DMS153 treated with DMSO at 0.1 percent for 48 hours (cell line): ENCODE data around the gene JAG2.
"Not testable (repeated sequence)": the region's sequence is repeated elsewhere in the genome, so short reads cannot be mapped to it uniquely, and the experiment has no call there.

Experiments used
- DNase-seq: peaks from one replicate; lab custom pipeline; 2025; ENCODE audit not compliant: unreplicated experiment; lab: John Stamatoyannopoulos, UW

JAG2 gene

DNA sequence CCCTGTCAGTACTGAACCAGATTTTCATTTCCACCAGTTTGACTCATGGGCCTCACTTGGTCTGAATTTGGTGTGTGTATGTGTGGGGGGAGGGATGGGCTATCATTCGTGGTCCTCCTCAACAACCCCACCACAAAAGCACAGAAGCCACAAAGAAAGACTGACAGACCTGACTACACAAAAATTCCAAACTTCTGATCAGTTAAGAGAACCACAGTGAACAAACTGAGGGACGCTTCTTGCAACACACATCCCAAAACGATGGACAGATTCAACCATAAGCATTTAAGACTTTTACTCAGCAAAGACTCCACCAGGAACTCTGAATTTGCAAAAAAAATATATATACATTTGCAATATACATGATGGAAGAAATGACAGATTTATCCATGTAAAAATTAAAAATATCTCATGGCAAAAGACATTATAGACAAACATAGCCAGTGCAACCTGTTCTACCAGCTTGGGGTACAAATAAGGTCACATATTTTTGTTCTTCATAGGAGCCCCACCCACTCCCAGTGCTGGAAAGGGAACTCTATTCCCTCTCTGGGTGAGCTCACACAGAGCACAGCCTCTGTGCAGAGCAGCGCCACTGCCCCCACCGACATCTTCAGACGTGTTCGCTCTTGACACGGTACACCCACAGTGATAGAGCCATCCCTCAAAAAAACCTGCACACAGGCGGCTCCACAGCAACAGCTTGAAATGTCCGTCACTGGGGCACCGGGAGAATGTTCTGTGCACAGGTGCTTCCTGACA is 49.7 kb downstream of the JAG2 start:
- DNase-seq: no peak

DNA sequence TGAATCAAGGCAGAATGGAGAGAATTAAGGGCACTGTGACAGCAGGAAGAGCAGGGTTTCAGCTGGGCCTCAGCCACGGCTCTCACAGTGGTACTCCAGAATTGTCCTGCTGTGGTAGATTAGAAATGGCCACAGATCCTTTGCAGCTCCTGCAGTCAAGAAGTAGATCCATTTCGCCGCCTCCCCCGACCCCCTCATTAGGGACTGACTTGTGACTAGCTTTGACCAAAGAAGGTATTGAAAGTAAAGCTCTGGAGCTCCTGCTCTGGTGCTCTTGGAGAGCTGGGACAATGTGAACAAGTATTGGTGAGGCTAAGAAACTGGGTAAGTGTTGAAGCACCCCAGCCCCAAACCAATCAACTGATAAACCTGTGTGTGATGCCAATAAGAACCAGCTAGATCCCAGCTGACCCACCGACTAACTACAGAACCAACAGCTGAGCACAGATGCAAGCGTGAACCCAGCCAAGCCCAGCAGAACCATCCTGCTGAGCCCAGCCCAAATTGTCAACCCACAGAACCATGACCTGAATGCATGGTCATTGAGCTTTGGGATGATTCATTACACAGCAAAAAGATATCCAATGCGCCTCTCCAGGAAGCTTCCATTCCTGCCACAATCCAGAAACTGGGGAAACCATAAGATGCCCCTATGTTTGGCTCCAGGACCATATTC is 50.7 kb downstream of the JAG2 start:
- DNase-seq: no peak

DNA sequence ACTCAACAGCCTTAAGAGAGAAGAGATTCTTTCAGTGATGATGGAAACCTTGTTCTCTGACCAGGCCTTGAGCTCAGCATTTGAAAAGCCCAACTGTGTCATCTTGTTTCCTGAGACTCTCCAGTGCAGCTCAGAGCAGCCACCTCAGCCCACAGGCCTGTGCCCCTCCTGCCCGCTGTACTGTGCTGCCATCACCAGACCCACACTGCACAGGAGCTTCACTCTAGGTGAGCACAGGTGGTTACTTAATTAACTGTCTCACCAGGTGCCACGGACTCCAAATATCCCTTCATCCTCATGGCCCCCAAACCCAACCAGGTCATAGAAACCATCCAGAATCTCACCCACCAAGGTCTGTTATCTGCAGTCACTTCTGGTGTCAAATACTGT is 51.3 kb downstream of the JAG2 start:
- no peak for DNase-seq

DNA sequence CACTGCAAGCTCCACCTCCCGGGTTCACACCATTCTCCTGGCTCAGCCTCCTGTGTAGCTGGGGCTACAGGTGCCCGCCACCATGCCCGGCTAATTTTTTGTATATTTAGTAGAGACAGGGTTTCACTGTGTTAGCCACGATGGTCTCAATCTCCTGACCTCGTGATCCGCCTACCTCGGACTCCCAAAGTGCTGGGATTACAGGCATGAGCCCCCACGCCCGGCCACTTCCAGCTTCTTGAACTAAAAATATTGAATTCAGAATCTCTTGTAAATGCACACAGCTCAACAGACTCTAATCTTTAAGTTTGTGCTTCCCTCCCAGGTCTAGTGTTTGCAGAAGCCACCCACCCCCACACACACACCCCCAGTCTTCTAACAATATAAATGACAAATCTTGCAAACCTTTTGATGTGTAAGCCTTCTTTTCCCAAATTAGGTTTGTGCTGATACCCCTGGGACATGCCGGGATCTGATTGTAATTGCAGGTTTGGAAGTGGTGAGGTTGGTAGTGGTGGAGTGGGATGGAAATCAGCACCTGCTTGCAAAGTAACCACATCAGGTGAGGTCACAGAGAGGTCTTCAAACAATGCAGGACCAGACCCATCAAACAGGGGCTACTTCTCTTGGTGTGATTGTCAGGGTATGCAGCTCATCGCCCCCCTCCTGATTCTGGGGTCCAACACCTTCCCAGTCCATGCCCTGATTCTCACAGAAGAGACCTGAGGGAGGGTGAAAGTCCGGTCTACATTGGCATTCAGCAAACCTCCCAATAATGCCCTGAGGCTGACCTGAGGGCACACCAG is 51.9 kb downstream of the JAG2 start:
- DNase-seq: no peak

DNA sequence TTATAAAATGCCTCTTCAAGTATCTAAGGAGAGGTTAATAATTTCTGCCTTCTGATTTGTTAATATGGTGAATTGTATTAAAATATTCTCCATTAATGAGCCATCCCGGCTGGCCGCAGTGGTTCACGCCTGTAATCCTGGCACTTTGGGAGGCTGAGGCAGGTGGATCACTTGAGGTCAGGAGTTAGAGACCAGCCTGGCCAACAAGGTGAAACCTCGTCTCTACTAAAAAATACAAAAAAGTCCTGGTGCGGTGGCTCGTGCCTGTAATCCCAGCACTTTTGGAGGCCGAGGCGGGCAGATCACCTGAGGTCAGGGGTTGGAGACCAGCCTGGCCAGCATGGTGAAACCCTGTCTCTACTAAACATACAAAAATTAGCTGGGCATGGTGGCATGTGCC is 59.3 kb downstream of the JAG2 start:
- DNase-seq: not testable (repeated sequence)

DNA sequence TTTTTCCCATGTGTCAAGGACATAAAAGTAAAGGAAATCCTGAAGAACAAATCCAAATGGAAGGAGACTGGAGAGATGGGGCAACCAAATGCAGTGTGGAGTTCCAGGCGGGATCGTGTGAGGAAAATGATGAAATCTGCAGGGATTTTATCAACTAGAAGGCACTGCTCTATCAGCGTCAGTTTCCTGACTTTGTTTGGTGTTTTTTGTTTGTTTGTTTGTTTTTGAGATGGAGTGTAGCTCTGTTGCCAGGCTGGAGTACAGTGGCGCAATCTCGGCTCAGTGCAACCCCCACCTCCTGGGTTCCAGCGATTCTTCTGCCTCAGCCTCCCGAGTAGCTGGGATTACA is 60.1 kb downstream of the JAG2 start:
- no peak for DNase-seq

DNA sequence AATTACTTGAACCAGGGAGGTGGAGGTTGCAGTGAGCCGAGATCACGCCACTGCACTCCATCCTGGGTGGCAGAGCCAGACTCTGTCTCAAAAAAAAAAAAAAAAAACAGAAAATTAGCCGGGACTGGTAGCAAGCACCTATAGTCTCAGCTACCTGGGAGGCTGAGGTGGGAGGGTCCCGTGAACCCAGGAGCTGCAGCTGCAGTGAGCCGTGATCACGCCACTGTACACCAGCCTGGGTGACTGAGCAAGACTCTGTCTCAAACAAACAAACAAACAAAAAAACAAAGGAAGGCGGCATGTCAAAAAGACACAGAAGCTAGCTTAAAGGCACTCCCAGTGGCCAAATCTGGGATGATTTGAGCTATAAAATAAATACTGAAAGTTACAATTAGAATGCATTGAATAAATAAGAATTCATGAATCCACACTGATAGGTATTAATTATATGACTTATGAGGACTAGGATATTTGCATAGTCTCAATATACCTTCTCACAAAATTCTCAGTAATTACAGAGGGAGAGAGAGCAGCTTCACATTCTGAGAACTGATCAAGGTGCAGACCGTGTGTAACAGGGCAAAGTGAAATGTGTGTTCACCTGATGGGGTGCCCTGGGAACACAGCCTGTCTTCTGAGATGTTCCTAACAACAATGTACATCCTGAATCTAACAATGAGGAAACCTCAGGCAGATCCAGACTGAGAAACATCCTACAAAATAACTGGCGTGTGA is 60.6 kb downstream of the JAG2 start:
- no peak for DNase-seq

DNA sequence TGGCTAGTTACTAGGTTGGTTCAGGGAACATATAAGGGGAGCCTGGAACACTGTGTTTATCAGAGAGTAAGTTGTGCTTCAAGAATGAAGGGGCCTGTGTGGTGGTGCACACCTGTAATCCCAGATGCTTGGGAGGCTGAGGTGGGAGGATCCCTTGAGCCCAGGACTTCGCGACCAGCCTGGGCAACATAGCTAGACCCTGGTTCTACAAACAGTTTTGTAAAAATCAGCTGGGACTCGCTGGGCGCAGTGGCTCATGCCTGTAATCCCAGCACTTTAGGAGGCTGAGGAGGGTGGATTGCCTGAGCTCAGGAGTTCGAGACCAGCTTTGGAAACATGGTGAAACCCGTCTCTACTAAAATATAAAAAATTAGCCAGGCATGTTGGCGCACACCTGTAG is 61.2 kb downstream of the JAG2 start:
- DNase-seq: no peak

DNA sequence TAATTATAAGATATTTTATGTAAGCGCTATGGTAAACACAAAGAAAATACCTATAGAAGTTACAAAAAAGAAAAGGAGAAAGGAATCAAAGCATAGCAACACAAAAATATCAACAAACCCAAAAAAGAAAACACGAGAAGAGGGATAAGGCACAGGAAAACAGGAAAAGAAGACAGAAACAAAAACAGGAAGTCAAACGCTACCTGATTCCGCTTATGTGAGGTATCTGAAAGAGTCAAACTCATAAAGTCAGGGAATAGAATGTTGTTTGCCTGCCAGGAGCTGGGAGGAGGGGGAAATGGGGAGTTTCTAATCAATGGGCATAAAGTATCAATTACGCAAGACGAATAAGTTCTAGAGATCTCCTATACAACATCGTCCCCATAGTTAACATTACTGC is 63.4 kb downstream of the JAG2 start:
- no peak for DNase-seq

DNA sequence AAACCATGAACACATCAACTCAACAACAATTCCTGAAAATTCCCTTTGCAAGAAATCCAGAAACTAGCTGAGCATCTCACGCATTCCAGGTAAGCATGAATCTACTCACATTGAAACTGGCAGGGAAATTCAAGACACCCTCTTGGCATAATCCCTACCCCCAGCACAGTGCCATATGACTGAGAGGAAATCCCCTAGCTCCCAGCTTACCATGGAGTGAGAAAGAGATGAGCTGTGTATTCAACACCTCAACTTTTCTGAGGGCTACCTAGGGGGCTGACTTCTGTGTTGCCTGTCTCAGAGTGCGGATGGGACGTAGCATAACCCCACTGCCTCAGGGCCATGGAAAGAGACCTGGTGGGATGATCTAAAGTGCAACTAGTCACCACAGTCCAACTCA is 65.7 kb downstream of the JAG2 start:
- DNase-seq: no peak

DNA sequence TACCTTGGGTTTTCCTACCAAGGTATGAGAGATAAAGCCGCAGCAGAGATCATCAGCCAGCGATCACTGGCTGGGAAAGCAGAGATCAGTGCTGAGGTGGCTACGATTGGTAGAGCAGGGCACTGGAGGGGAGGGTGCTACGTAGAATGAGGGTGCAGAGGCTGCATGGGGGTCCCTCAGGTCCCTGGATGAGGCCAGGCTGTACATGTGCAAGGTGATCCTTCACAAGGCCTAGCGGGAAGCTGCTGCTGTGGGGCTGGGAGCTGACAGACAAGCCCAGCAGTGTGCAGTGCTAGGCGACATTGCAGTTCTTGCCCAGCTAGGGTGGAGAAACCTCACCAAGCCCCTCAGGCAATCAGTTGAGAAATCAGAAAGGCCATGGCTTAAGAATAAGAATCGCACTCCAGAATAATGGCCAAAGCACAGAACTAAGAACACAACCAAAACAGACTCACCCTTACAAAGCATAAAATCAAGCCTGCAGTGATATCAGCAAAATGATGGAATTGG is 66.2 kb downstream of the JAG2 start:
- no peak for DNase-seq

DNA sequence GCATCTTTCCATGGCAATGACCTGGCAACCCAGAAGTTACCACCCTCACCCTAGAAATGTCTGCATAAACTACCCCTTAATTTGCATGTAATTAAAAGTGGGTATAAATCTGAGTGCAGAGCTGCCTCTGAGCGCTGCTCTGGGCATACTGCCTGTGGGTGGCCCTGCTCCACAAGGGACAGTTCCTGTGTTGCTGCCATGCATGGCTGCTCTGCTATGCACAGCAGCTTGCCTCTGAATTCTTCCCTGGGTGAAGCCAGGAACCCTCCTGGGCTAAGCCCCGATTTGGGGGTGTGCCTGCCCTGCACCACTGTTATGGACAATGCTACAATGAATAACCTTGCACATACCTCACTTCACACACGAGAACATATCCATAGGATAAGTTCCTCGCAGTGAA is 67.7 kb downstream of the JAG2 start:
- DNase-seq: no peak

DNA sequence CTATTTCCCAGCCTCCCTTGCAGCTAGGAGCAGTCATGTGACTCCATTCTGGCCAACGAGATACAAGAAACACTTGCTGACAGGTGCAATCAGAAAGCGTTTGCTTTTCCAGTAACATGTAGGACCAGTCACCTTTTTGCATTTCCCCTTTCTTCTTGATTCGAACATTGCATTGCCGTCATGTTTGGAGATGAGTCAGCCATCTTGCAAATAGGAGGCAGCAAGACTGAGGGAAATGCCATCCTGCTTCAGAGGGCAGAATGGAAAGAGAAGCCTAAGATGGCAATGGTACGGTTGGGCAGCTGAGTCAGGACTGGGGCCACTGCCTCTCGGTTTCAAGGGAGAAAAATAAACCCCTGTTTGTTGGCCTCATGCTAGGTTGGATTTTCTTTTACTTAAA is 68.8 kb downstream of the JAG2 start:
- DNase-seq: no peak

DNA sequence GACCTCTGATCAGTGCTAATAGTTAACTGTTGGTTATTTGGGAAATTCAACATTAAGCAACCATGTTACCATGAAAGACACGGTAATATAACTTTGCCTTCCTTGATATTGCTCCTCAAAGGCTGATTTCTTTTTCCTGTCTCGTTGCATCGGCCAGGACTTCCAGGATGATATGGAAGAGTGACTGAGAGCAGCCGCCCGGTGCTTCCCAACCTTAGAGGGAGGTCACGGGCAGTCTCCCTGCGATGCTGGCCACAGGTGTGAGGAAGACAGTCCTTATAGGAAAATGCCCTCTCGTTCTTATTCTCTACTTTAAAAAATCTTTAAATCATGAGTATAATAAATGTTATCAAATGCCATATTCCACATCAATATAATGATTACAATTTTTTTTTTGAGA is 70.3 kb downstream of the JAG2 start:
- no peak for DNase-seq

DNA sequence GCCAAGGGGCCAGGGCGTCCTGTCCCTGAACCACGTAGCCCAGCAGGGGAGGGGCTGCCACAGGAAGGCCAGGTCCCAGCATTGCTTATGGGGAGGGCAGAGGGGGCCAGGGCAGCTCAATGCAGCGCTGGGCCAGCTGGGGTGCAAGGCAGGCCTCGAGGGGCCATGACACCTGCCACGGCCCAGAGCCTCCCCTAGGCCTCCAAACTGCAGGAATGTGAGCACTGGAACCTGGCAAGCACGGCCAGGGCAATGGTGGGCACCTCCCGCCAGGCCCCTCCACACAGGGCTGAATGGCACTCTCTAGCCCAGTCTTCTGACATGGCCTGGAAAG is 70.8 kb downstream of the JAG2 start:
- DNase-seq: no peak

DNA sequence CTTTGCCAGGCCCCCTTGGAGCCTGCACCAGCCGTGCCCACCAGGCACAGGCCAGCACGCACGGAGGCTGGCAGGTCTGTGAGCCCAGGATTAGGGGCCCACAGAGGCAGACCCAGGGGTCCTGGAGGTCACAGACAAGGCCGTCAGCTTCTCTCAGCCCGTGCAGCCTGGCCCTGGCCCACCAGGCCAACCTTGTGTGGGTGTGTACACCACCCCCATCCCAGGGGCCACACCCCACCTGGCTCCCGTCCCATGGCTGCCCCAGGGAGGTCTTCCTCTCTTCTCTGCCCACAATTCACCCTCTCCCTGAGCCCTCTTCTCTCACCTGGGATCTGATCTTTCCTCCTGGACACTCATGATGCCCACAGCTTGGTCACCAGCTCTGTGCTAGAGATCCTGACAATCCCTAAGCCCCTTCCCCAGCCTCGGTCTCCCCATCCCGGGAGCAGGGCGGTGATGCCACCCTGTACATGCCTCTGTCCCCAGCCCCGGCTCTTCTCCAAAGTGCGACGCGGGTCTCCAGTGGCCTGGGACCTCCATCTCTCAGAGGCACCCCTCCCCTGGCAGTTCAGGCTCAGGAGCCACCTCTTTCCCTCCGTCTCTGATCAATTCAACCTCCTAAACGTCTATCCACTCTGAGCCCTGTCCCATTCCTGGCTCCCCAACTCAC is 72.2 kb downstream of the JAG2 start:
- no peak for DNase-seq

DNA sequence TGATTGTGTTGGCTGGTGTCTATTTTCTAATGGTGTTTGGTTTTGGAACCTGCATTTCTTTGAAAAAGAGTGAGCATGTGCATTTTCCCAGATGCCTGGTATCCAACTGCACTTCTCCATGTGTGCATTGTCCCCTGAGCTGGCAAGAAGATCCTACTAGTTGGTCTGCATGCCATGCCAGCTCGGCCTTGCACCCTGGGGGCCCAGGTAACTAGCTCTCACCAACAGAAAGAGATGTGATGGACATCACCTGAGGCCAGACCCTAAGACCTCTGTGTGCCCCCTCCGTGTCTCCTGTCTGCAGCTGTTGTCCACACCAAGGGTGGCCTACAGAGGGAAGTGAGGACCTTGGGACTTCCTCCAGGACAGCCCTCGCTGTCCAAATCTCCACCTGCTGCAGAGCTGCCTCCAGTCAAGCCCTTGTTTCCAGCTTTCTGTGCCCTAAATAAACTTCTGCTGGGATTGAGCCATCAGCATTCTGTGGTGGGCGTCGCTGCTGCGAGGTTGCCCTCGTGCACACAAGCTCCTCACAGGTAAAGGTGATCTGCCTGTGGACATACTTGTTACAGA is 73.3 kb downstream of the JAG2 start:
- DNase-seq: no peak

DNA sequence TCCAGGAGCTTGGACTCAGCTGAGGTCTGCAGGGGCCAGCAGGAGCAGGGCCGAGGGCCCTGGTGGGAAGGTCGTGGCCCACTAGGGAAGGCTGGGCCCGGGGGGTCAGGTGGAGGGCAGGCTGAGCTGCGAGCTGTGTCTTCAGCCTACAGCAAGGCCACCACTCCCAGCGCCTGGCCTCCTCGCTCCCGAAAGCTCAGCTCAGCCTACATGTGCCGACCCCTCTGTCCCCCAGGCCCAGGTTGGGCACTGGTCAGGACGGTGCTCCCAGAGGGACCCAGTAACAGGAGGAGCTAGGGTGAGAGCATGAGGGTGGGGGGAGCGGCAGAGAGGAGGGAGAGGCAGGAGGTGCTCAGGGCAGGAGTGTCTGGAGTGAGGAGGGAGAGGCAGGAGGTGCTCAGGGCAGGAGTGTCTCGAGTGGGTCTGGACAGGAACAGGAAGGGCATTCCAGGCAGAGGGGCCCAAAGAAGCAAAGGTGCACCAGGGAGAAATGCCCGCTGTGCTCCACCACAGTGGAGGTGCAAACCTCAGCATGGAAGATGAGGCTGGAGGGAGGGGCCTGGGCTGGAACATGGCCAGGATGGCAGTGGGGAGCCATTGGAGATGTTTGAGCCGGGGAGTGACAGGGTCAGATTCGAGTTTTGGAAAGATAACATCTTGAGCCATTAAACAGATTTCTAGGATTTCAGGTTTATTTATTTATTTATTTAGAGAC is 74.2 kb downstream of the JAG2 start:
- DNase-seq: no peak

DNA sequence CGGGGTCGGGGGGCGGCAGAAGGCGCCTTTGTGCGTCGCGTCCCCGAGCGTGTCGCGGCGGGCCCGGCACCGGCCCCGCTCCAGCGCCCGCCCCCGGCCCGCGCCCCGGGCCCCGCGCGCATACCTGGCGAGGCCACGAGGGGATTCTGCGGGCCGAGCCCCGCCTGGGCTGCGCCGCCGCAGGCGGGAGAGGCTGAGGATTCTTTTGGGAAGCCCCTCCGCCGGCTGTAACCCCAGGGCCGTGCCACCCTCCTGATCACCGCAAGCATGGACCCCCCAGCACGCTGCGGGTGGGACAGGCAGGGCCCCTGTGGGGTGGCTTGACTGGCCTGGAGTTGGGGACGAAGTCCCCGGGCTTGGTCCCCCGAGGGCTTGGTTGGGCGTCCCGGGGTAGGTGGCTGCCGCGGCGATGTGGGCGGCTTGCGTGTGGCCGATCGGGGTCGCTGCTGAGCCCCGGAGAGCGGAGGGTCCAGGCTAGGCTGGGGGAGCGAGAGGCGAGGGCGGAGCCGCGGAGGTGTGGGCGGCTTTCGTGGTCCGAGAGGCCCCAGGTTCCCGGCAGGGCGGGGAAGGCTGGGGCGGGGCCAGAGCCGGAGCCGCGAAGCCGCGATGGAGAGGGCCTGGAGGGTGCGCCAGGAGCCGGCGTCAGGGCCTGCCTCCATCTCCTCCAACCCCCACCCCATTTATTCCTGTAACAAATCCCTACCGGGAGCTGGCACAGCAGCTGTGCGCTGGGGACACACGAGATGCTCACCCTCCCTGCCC is 75.0 kb downstream of the JAG2 start:
- no peak for DNase-seq
